HG02623 (cell line): ENCODE results near the gene KCNJ5.
A peak's percentile ranks its signal among the peaks of the same experiment; 100 is the strongest.

Experiments
- ATAC-seq: cut with Tn5 transposase; IDR thresholded peaks from one replicate; pipeline ENCODE4 v1.9.1; 2021; ENCODE audit warnings: moderate library complexity; ENCODE audit not compliant: unreplicated experiment

KCNJ5 gene

GRCh38 chr11:128893578-128894285, 2.6 kb downstream of the KCNJ5 start:
- peak; percentile 67 for ATAC-seq

DNA sequence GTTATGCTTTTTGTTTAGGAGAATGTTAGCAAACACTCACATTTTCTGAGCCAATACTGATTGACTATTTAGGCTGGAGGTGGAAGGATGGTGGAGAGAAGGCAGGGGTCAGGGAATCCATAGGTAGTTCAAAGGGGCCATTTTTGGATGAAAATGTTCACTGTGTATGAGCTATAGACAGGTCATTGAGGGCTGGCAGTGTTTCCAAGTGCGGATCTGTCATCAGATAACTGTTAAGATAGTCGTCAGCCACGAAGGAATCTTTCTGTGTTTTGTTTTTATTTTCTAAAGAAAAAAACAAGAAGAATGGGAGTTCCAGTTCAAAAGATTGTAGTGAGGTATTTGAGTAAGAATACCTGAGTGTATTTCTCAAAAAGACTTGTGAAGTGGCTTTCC, 3.1 kb downstream of the KCNJ5 start:
- ATAC-seq, result no peak

- ATAC-seq, result no peak
Measured at GRCh38 chr11:128894685-128895084, 3.5 kb downstream of the KCNJ5 start.

GRCh38 chr11:128895526-128895925, 4.4 kb downstream of the KCNJ5 start:
- ATAC-seq, result no peak

- ATAC-seq, result no peak
Measured at GRCh38 chr11:128896356-128896755, 5.2 kb downstream of the KCNJ5 start.

DNA sequence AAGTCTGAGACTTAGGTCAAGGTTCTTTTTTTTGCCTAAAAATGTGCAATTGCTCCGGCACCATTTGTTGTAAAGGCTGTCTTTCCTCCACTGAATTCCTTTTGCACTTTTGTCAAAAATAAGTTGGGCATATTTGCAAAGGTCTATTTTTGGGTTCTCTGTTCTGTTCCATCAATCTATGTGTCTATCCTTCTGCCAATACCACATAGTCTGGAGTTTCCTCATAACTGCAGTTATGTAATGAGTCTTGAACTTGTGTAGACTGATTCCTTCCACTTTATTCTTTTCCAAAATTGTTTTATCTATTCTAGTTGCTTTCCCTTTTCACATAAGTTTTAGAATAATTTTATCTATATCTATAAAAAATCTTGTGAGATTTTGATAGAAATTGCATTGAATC, 6.7 kb downstream of the KCNJ5 start:
- no peak for ATAC-seq

GRCh38 chr11:128898580-128899344, 7.6 kb downstream of the KCNJ5 start:
- no peak for ATAC-seq

DNA sequence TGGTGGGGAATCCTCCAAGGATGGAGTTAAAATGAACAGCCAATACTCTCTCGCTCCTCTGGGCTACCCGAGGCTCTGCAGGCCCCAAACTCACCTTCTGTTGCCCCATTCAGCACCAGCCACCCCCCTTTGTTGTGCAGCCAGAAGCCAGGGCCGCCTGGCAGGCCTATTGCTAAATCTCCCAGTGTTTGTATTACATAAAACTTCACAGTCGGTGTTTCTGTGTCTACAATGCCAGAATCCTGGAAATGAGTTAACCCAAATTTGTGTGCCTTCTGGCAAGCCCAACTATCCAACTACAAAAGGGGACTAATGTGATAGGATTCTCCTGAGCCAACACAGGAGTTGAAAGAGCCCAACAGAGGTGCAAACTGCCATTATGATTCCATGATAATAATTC, 9.3 kb downstream of the KCNJ5 start:
- ATAC-seq, result no peak

- ATAC-seq, result no peak
Measured at GRCh38 chr11:128901653-128902514, 10.7 kb downstream of the KCNJ5 start.

- no peak for ATAC-seq
Measured at GRCh38 chr11:128902515-128903066, 11.4 kb downstream of the KCNJ5 start.

DNA sequence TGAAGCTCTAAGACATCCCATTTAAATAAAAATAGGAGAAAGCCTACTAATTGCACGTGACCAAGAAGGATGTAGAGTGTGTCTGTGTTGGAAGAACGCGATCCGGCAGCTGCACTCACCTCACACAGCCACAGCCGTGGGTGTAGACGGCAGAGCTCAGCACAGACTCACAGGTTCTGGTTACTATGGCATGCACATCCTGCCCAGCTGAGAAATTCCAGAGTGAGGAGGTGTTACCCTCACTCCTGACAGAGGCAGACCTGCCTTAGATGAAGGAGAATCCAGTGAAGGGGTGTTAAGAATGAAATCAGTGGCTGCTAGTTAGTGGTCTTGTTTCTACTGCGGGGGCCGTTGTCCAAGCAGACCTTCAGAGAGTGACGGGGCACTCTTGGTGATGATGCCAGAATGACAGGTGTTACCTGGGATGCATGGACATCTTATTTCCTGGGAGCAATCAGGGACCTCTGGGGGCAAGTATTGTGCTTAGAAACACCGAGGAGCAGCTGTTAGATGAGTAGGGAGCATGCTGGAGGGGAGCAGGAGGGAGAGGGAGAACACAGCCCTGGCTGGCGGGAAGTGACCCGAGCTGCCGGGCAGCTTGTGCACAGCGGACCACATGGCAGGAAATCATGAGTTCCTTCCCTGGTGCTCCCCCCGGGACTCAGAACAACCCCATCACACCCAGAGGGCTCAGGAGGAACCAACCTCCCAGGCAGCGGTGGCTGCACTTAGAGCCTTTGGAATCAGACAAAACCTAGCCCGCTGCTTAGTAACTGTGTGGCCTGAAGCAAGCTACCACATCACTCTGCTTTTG, 12.3 kb downstream of the KCNJ5 start:
- no peak for ATAC-seq

DNA sequence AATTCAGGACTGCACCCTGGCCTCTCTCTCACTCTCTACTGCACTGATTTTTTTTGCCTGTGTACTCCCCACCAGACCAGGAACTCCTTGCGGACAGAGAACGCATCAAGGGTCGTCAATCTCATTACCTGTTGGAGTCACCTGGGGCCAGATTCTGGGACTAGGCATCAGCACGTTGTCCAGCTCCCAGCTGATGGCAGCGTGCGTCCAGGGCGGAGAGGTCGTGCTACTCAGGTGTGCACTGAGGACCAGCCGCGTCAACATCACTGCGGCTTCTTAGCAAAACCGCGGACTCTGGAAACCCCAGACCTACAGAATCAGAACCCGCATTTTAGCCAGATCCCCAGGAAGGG, 13.1 kb downstream of the KCNJ5 start:
- no peak for ATAC-seq

DNA sequence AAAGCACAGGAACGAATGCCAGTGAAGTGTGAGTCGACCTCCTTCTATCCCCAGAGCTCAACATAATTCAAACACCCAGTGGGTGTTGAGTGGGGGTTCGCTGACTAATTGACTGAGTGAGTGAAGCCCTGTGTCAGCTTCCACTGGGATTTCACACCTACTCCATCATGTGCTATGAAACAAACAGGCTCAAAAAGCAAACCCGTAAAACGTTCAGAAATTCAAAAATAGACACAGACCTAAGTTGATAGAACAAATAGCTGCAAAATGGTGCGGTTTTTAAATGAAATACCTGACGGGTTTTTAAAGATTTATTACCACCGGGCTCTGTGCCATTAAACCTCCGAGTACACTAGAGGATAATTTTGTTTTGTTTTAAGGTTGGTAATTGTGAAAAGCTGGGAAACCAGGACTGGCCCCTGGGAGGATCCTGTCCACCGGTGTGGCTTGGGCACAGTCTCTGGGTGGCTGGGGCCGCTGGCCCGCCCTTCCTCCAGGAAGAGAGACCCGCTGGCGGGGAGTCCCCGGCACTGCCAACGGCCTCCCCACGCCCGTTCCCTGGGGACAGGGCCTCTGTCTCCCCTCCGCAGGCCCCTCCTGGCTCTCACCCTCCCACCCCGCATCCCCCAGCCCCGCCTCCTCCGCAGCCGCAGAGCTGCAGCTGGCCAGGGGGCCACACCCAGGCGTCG, 13.6 kb downstream of the KCNJ5 start:
- no peak for ATAC-seq

GRCh38 chr11:128905345-128906184, 14.4 kb downstream of the KCNJ5 start:
- ATAC-seq, result no peak

GRCh38 chr11:128906185-128907050, 15.3 kb downstream of the KCNJ5 start:
- no peak for ATAC-seq

- no peak for ATAC-seq
Measured at GRCh38 chr11:128907585-128907984, 16.4 kb downstream of the KCNJ5 start.

GRCh38 chr11:128908391-128909246, 17.5 kb downstream of the KCNJ5 start:
- no peak for ATAC-seq
